Stimulated activated effector memory CD8-positive, alpha-beta T cell treated with anti-CD3 and anti-CD28 coated beads, Interleukin-12 subunit alpha, Interleukin-12 subunit beta, amount 100 ng/mL, for 72 hours (primary cell): Measurements from ENCODE around the gene FRMD1.

Source experiments
- ATAC-seq: fragments of 150-1000 bp; cut with Tn5 transposase; 2 replicates; pipeline ENCODE4 v1.10.0; 2021
- DNase-seq, 2 donors: peaks; one replicate each; pipeline ENCODE4 v3.0.0; 2021 to 2022; ENCODE audit warnings: low spot score in 2 of 2
- H3K27ac Mint-ChIP-seq: one replicate; pipeline ENCODE4 v1.8.0; 2022; ENCODE audit warnings: mild to moderate bottlenecking, mixed read lengths
- H3K36me3 Mint-ChIP-seq: one replicate; pipeline ENCODE4 v1.8.0; 2022; ENCODE audit warnings: mild to moderate bottlenecking, mixed read lengths
- H3K4me1 Mint-ChIP-seq: one replicate; pipeline ENCODE4 v1.8.0; 2022; ENCODE audit warnings: mixed read lengths
- H3K4me3 Mint-ChIP-seq: one replicate; pipeline ENCODE4 v1.8.0; 2022; ENCODE audit warnings: mild to moderate bottlenecking, mixed read lengths
- H3K9me3 Mint-ChIP-seq: one replicate; pipeline ENCODE4 v1.8.0; 2022; ENCODE audit warnings: mixed read lengths

The FRMD1 gene

DNA sequence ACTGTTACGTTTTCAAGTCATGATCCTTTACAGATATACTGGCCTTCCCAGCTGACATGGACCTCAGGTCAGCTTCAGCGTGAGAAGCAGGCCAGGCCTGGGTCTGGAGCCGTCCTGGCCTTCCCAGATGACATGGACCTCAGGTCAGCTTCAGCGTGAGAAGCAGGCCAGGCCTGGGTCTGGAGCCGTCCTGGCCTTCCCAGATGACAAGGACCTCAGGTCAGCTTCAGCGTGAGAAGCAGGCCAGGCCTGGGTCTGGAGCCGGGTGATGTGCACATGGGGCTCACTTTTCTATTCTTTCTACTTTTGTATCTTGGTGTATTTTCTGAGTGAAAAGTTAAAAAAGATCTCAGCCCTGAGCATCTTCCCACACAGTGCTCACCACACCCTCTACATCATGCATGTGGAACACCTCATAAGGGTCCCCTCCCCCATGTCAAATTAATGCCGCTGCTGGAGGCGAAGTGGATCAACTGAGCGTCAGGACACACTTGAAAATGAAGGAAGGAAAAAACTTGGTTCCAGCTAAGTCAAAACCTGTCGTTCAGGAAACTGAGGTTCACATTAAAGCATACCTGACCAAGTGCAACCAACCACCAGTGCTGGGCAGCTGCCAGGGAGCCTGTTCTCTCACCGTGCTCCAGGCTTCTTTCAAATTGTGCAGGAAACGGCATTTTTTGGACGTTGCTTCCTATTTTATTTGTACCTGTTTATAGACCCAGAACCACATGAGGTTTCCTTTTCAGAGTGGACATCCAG is 49.4 kb downstream of the FRMD1 start:
- Mint-ChIP-seq H3K9me3 (no peaks in the 10 kb centered on the region), H3K36me3 (no peaks in the 10 kb centered on the region), H3K27ac (no peak overlapping the region), H3K4me1 (no peaks in the 10 kb centered on the region), H3K4me3 (no peak overlapping the region)
- no peak for ATAC-seq
- no peak for DNase-seq

DNA sequence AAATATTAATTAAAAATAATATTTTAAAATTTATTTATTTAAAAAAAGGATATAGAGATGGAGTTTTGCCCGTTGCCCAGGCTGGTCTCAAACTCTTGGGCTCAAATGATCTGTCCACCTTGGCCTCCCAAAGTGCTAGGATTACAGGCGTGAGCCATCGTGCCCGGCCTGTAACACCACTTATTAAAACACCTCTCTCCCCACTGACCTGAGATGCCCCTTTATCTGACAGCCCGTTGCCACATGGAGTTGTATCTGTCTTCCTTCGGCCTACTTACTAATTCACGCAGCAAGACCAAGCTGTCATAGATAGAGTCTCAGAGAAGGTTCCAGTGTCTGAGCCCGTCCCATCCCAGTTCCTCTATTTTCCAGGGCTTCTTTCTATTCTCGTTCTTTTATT is 50.8 kb downstream of the FRMD1 start:
- no peaks in the 10 kb centered on the region for H3K4me1 Mint-ChIP-seq
- no peak for ATAC-seq
- no peaks in the 10 kb centered on the region for H3K36me3 Mint-ChIP-seq
- no peak overlapping the region for H3K4me3 Mint-ChIP-seq
- H3K9me3 Mint-ChIP-seq: no peaks in the 10 kb centered on the region
- DNase-seq: no peak
- no peak overlapping the region for H3K27ac Mint-ChIP-seq

DNA sequence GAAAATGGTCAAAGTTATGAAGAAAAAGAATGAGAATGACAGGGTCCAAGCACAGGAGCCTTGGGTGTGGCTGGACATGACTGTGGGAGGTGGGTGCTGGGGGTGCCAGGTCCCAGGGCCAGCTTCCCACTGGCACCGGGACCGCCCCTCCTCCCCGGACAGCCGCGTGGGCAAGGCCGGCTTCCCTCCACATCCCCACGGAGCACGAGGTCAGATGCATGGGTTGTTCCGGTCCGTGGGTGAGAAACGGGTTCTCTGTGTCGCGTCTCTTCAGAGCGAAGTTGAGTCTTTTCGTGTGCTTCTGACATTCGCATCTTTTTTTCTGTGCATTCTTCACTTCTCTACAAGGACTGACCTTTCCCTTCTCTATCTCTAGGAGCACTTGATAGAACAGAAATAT is 51.5 kb downstream of the FRMD1 start:
- H3K9me3 Mint-ChIP-seq: no peaks in the 10 kb centered on the region
- no peak for ATAC-seq

DNA sequence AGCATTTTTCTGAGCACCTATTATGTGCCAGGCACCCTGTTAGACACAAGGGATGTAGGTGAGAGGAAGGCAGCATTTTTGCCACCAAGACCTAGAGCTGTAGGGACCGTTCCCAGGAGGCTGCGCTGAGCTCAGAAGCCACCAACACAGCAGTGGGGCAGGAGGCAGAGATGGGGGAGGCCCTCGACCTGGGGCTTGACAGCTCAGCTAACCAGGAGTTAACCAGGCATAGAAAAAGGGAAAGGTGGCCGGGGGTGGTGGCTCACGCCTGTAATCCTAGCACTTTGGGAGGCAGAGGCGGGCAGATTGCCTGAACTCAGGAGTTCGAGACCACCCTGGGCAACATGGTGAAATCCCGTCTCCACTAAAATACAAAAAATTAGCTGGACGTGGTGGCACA is 52.1 kb downstream of the FRMD1 start:
- no peak for ATAC-seq
- H3K4me1 Mint-ChIP-seq: no peaks in the 10 kb centered on the region
- H3K27ac Mint-ChIP-seq: no peak overlapping the region
- H3K4me3 Mint-ChIP-seq: no peak overlapping the region
- H3K9me3 Mint-ChIP-seq: no peaks in the 10 kb centered on the region
- no peak for DNase-seq
- no peaks in the 10 kb centered on the region for H3K36me3 Mint-ChIP-seq

More for the DNA sequence above, 51.5 kb downstream of the FRMD1 start:
- Mint-ChIP-seq H3K27ac (no peak overlapping the region), H3K36me3 (no peaks in the 10 kb centered on the region), H3K4me1 (no peaks in the 10 kb centered on the region), H3K4me3 (no peak overlapping the region)
- no peak for DNase-seq

DNA sequence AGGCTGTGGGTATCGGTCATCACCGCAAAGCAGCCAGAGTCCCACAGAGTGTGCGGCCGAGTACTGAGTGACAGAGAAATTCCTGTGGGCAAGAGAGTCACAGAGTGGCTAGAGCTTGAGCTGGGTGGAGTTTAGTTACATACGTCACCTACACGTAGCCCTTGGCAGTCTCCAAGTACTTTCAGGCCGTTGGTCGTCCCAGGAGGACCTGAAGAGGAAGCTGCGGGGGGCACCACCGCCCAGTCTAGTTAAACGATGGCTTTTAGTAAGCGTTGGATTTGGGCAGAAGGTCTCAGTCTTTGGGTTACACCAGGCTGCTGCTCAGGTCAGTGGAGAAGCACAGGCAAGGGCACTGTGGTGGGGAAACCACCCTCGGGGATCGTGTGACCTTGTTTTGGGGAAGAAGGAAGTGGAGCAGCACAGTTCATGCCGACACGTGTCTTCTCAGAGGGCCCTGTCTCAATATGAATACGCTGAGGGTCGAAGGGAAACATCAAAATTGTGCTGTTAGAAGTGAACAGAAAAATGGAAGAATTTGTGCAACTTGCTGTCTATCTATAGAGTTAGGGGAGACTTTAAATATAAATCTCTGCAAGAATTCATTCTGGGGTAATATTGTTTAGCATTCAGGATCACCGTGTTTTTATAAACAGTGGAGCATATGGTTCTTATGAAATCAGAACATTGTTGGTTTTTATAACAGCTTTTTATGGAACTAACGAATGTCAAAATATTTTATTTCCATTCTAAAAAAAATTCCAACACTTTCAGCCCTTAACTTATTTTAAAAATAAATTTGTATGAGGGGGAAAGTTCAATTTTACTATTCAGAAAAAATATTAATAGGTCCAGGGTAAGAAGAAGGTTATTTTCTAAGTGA is 52.9 kb downstream of the FRMD1 start:
- peak overlapping the region; percentile 26 for H3K4me3 Mint-ChIP-seq

DNA sequence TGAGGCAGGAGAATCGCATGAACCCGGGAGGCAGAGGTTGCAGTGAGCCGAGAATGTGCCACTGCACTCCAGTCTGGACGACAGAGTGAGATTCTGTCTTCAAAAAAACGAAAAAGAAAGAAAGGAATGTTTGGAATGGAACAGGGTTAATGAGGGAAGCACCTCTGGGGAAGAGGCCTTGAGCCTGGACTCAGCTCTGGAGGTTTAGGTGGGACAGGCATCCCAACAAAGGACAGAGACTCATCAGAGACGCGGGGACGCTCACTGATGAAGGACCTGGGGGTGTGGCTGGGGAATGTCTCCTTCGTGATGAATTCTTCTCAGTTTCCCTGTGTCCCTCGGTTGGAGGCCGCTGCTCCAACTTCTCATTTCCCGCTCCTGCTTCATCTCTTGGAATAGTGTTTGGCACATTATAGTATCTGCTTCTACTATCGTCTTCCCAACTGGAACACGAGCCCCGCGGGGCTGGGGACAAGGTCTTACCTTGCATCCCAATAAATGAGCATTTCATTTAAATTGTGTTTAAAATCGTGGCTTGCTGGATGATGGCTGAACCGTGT is 54.0 kb downstream of the FRMD1 start:
- no peak overlapping the region for H3K27ac Mint-ChIP-seq
- DNase-seq (no peak), ATAC-seq (no peak)
- H3K36me3 Mint-ChIP-seq: no peaks in the 10 kb centered on the region
- no peak overlapping the region for H3K4me3 Mint-ChIP-seq
- no peaks in the 10 kb centered on the region for H3K9me3 Mint-ChIP-seq
- no peaks in the 10 kb centered on the region for H3K4me1 Mint-ChIP-seq

More for the DNA sequence above, 52.9 kb downstream of the FRMD1 start:
- DNase-seq (no peak), ATAC-seq (peak; percentile 54)
- no peaks in the 10 kb centered on the region for H3K4me1 Mint-ChIP-seq
- no peaks in the 10 kb centered on the region for H3K36me3 Mint-ChIP-seq
- no peaks in the 10 kb centered on the region for H3K9me3 Mint-ChIP-seq
- H3K27ac Mint-ChIP-seq: no peak overlapping the region

DNA sequence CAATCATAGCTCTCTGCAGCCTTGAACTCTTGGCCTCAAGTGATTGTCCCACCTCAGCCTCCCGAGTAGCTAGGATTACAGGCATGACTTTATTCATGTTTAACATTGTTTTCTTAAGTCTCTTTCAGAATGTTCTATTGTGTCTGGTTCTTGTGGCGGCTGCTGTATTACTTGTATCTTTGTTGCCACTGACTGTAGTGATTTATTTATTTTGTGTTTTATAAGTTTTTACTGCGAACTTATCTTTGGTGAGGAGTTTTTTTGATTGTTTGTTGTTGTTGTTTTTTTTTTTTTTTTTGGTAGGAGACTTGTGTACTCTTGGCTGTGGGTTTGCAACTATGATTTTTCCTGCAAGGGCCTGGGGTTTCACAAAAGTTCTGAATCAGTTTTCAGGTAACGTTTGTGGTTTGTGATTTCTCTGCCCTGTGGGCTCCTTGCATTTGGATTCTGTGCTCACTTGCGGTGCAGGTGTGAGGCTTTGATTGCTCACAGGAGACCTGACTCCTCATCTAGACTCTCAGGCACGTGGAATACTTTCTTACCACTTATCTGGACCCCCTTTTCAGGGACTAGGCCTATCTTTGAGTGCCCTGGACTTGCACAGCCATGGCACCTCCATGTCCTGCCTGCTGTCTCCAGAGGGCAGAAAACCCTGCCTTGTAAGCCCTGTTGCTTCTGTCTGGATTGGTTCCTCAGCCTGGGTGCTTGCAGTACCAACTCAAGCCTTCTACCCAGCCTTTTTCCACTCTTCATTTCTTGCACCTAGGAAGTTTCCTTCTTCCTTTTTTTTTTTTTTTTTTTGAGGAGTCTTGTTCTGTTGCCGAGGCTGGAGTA is 56.3 kb downstream of the FRMD1 start:
- peaks cover 5% of the 10 kb centered on the region for H3K9me3 Mint-ChIP-seq
- H3K4me3 Mint-ChIP-seq: no peak overlapping the region
- no peak for ATAC-seq
- H3K4me1 Mint-ChIP-seq: no peaks in the 10 kb centered on the region
- H3K36me3 Mint-ChIP-seq: no peaks in the 10 kb centered on the region
- no peak overlapping the region for H3K27ac Mint-ChIP-seq
- DNase-seq: no peak

DNA sequence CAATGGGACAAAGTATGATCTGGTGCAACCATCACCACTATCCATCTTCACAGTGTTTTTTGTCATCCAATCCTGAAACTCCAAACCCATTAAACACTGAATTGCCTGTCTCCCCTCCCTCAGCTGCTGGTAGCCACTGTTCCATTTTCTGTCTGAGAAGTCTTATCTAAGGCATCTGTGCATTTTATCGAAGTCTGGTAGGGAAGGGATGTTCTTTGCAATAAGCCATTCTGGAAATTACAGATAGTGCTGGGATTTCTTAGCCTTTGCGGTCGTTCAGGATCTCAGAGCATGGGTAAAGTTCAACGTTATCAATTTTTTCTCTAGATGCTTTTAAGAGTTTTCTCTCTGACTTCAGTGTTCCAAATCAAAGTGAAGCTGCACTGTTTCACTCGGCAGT is 57.4 kb downstream of the FRMD1 start:
- no peak overlapping the region for H3K27ac Mint-ChIP-seq
- H3K9me3 Mint-ChIP-seq: peaks cover 5% of the 10 kb centered on the region
- H3K36me3 Mint-ChIP-seq: no peaks in the 10 kb centered on the region
- no peaks in the 10 kb centered on the region for H3K4me1 Mint-ChIP-seq
- ATAC-seq (no peak), DNase-seq (no peak)
- H3K4me3 Mint-ChIP-seq: no peak overlapping the region

DNA sequence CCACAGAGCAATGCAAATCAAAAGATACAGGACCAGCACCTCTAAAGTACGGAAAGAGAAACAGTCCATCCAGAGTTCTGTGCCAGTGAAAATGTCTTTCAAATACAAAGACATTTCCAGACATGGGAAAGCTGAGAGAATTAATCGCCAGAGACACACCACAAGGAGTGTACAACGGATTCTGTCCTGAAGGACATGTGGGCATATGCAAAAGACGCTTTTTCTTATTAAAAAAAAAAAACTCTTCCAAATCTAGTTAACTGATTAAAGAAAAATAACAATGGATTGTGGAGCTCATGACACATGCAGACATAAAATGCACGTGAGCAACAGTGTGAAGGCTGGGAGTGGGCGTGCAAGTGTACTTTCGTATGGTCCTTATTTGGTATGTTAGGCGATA is 58.8 kb downstream of the FRMD1 start:
- no peaks in the 10 kb centered on the region for H3K36me3 Mint-ChIP-seq
- no peak overlapping the region for H3K27ac Mint-ChIP-seq
- ATAC-seq (no peak), DNase-seq (no peak)
- H3K9me3 Mint-ChIP-seq: peaks cover 5% of the 10 kb centered on the region
- no peaks in the 10 kb centered on the region for H3K4me1 Mint-ChIP-seq
- no peak overlapping the region for H3K4me3 Mint-ChIP-seq

DNA sequence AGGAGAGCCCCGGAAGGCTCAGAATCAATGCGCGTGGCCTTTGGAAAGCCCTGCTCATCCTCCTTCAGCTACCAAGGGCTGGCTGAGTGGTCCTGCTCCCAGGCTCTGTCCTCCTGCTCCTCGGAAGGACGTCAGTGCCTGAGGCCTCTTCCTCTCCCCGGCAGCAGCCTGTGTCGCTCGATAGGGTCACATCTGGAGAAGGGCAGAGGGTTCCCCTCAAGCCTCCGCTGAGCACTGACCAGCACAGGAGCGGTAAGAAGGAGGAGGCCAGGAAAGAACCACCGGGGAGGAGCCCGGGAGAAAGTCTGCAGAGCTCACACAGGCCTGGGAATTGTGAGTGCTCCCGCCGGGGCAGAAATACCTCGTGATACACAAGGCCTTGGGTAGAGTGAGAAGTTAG is 60.3 kb downstream of the FRMD1 start:
- no peaks in the 10 kb centered on the region for H3K4me1 Mint-ChIP-seq
- H3K27ac Mint-ChIP-seq: no peak overlapping the region
- peaks cover 5% of the 10 kb centered on the region for H3K9me3 Mint-ChIP-seq
- ATAC-seq (no peak), DNase-seq (no peak)
- H3K36me3 Mint-ChIP-seq: no peaks in the 10 kb centered on the region
- no peak overlapping the region for H3K4me3 Mint-ChIP-seq

DNA sequence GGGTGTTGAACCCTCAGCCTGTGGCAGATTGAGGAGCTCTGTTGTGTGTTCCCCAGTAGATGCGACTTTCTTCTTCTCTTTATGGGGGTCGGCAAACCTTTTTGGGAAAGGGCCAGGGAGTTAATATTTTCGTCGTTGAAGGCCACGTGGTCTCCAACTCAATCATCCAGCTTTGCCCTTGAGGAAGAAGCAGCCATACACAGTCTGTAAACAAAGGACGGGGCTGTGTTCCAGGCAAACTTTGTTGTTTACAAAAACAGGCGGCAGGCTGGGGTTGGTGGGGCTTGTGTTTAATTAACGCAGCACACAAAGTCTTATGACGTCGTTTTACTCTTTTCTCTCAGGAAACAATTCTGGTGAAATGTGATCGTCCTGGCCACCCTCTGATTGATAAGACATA is 61.4 kb downstream of the FRMD1 start:
- Mint-ChIP-seq H3K4me3 (no peak overlapping the region), H3K4me1 (no peaks in the 10 kb centered on the region), H3K36me3 (no peaks in the 10 kb centered on the region), H3K27ac (no peak overlapping the region), H3K9me3 (peaks cover 5% of the 10 kb centered on the region)
- ATAC-seq (no peak), DNase-seq (no peak)

DNA sequence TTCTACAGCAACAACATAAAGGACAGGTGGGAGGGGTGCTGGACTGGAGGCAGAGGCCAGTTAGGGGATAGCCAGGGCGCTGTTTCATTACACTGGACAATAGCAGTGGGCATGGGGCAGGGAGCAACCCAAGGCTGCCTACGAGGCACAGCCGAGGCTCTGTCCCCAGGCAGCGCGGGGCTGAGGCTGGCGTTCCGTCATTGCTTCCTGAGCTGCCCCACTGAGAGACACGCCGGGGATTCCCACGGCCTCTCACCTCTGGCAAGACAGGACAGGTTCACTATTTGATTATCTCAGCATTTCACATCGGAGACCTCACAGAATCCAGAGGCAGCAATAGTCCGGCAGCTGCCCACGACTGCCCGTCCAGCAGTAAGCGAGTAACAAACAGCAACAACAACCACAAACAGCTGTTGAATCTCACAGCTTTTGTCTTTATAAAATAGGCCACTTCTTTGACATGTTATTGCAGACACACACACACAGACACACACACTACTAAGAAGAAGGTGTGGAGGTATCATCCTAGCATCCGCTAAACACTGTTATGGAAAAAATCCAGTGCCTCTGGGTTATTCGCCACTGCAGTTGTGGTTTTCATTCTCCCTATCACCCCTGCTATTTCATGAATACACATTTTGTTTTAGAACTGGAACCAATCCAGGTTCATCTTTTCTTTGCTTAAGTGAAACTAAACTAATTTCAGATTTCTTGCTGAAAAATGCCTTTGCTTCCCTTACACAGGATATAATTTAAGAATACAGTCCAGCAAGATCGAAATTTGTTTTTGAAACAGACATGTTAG is 62.1 kb downstream of the FRMD1 start:
- ATAC-seq (no peak), DNase-seq (no peak)
- Mint-ChIP-seq H3K4me3 (no peak overlapping the region), H3K36me3 (no peaks in the 10 kb centered on the region), H3K27ac (no peak overlapping the region), H3K4me1 (no peaks in the 10 kb centered on the region), H3K9me3 (peaks cover 8% of the 10 kb centered on the region)

DNA sequence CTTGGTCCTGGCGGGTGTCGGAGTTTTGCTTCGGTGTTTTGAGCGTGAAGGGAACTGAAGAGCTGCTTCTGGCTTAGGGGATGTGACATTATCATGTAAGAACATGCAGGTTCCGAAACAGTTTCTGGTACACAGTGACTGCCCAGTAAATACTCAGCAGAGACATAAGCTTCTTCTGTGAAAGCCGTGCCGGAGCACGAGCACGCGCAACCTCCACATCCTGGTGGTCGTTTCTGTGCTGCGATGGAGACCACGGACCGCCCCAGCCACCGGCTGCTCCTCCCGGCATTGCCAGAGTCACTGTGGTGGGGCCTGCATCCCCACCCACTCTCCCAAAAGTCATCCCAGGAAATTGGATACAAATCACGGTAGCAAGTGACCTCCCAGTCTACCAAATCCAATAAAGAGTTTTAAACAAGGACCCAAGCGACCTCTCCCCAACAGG is 62.8 kb downstream of the FRMD1 start:
- Mint-ChIP-seq H3K36me3 (no peaks in the 10 kb centered on the region), H3K9me3 (peaks cover 12% of the 10 kb centered on the region), H3K27ac (no peak overlapping the region), H3K4me3 (no peak overlapping the region), H3K4me1 (no peaks in the 10 kb centered on the region)
- DNase-seq (no peak), ATAC-seq (no peak)

DNA sequence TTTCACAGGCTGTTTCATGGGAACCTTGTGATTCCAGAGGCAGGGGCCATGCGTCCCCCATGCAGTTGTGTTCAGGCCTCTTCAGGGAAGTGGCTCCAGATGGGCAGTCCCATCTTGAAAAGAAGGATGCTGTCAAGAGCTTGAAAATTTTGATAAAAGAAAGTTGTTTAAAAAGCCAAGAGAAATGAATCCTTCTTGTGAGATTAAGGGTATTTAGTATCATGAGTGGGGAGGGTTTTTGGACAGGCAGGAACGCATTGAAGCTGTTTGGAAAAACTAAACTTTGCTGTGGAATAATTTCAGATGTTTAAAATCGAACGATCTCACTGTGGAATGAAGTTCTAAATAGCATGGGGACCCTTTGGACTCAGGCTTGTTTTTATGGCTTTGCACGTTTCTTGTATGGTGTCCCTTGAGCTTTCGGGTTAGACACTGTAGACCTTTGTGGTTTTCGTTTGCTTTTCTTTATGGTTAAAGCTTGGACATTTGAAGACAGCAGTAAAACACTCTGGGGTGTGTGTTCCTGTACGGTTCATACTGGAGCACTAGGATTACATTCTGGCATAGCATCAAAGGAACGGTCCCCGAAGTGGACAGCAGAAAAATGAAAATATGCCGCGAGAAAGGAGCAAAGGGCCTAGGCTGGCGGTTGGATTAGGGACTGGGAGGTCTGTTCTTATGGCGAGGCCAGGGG is 63.4 kb downstream of the FRMD1 start:
- no peak overlapping the region for H3K4me3 Mint-ChIP-seq
- no peaks in the 10 kb centered on the region for H3K36me3 Mint-ChIP-seq
- H3K27ac Mint-ChIP-seq: no peak overlapping the region
- ATAC-seq (no peak), DNase-seq (no peak)
- no peaks in the 10 kb centered on the region for H3K4me1 Mint-ChIP-seq
- peaks cover 18% of the 10 kb centered on the region for H3K9me3 Mint-ChIP-seq
